ENCODE results near the gene OAS2.

Gene OAS2

GRCh38 chr12:112997506-112997905 is 19.2 kb downstream of the OAS2 start:
- no peak for TF ChIP-seq EP300 (IDR thresholded peaks at IDR 0.05; ENCODE audit: borderline replicate concordance)
- no peak for TF ChIP-seq NFIC (IDR thresholded peaks at IDR 0.05)
- TF ChIP-seq USF1 (IDR thresholded peaks at IDR 0.05), result no peak
- TF ChIP-seq ZBTB7A (IDR thresholded peaks at IDR 0.05; ENCODE audit: low read depth), result no peak
- TF ChIP-seq RAD21 (IDR thresholded peaks at IDR 0.05; ENCODE audit: low read depth), result no peak
- no peak for TF ChIP-seq CEBPB (IDR thresholded peaks at IDR 0.05)
- TF ChIP-seq YY1 (IDR thresholded peaks at IDR 0.05; ENCODE audit: low read depth), result no peak
- TF ChIP-seq FOXM1 (IDR thresholded peaks at IDR 0.05; ENCODE audit: borderline replicate concordance, low read depth), result no peak
- TF ChIP-seq CREB1 (IDR thresholded peaks at IDR 0.05; ENCODE audit: low read depth), result no peak
- TF ChIP-seq TAF1 (IDR thresholded peaks at IDR 0.05; ENCODE audit: low read depth), result no peak
- no peak for TF ChIP-seq EGR1 (IDR thresholded peaks at IDR 0.05)
- TF ChIP-seq TCF12 (IDR thresholded peaks at IDR 0.05; ENCODE audit: low read depth), result no peak
- TF ChIP-seq, protein P1, sequence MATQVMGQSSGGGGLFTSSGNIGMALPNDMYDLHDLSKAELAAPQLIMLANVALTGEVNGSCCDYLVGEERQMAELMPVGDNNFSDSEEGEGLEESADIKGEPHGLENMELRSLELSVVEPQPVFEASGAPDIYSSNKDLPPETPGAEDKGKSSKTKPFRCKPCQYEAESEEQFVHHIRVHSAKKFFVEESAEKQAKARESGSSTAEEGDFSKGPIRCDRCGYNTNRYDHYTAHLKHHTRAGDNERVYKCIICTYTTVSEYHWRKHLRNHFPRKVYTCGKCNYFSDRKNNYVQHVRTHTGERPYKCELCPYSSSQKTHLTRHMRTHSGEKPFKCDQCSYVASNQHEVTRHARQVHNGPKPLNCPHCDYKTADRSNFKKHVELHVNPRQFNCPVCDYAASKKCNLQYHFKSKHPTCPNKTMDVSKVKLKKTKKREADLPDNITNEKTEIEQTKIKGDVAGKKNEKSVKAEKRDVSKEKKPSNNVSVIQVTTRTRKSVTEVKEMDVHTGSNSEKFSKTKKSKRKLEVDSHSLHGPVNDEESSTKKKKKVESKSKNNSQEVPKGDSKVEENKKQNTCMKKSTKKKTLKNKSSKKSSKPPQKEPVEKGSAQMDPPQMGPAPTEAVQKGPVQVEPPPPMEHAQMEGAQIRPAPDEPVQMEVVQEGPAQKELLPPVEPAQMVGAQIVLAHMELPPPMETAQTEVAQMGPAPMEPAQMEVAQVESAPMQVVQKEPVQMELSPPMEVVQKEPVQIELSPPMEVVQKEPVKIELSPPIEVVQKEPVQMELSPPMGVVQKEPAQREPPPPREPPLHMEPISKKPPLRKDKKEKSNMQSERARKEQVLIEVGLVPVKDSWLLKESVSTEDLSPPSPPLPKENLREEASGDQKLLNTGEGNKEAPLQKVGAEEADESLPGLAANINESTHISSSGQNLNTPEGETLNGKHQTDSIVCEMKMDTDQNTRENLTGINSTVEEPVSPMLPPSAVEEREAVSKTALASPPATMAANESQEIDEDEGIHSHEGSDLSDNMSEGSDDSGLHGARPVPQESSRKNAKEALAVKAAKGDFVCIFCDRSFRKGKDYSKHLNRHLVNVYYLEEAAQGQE (IDR thresholded peaks at IDR 0.05; ENCODE audit: low read depth), result no peak
- TF ChIP-seq TEAD4 (IDR thresholded peaks at IDR 0.05), result no peak
- no peak for TF ChIP-seq MAX (IDR thresholded peaks at IDR 0.05)

DNA sequence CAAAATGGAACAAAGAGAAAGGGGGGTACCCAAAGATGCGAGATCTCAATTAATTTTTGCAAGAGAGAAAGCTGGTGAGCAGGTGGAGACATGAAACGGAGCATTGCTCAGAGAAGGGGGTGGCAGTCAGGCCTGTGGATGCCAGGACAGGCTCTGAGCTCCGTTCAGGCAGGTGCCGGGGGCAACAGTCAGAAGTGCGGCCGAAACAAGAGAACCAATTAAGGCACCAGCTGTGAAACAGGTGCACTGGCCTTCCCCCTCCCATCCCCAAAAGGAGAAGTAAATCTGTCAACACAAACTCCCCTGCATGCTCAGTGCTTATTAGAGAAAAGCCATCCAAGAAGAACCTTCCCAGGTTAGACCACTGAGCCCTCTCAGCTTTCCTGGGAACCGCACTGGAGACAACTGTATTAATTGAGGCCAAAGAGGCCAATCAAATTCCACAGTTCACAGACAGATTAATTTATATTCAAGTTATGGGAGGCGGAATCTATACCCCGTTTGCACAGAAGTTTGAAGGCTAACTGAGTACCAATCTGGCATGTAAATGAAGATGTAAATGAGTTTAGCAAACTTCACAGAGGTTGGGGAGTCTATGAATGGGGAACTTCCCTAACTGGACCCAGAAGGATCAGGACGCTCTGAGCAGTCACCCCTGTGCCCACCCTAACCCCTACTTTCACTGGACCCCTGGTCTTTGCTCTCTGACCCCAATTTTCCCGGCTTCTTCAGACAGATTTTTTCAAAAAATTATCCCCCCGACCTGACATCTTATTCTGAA is 20.9 kb downstream of the OAS2 start:
- TF ChIP-seq EGR1 (IDR thresholded peaks at IDR 0.05), result no peak
- no peak for TF ChIP-seq TAF1 (IDR thresholded peaks at IDR 0.05; ENCODE audit: low read depth)
- TF ChIP-seq ZBTB7A (IDR thresholded peaks at IDR 0.05; ENCODE audit: low read depth), result no peak
- TF ChIP-seq FOXM1 (IDR thresholded peaks at IDR 0.05; ENCODE audit: borderline replicate concordance, low read depth), result no peak
- TF ChIP-seq TEAD4 (IDR thresholded peaks at IDR 0.05), result no peak
- no peak for TF ChIP-seq NFIC (IDR thresholded peaks at IDR 0.05)
- no peak for TF ChIP-seq CREB1 (IDR thresholded peaks at IDR 0.05; ENCODE audit: low read depth)
- no peak for TF ChIP-seq CEBPB (IDR thresholded peaks at IDR 0.05)
- TF ChIP-seq, protein P1 (IDR thresholded peaks at IDR 0.05; ENCODE audit: low read depth), result no peak
- no peak for TF ChIP-seq TCF12 (IDR thresholded peaks at IDR 0.05; ENCODE audit: low read depth)
- TF ChIP-seq MAX (IDR thresholded peaks at IDR 0.05), result no peak
- TF ChIP-seq YY1 (IDR thresholded peaks at IDR 0.05; ENCODE audit: low read depth), result no peak
- no peak for TF ChIP-seq USF1 (IDR thresholded peaks at IDR 0.05)
- TF ChIP-seq EP300 (IDR thresholded peaks at IDR 0.05; ENCODE audit: borderline replicate concordance), result no peak
- no peak for TF ChIP-seq RAD21 (IDR thresholded peaks at IDR 0.05; ENCODE audit: low read depth)

DNA sequence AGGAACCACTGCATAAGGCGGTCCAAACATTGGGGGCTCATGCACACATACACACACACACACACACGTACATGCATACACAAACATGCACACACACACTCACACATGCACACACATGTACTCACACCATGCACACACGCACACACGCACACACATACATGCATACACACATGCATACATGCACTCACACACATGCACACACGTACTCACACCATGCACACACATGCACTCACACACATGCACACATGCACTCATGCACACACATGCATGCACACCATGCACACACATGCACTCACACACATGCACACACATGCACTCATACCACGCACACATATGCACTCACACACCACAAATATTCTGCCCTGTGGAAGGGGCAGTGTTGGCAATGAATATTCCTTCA is 22.1 kb downstream of the OAS2 start:
- TF ChIP-seq MAX (IDR thresholded peaks at IDR 0.05), result no peak
- no peak for TF ChIP-seq ZBTB7A (IDR thresholded peaks at IDR 0.05; ENCODE audit: low read depth)
- TF ChIP-seq TEAD4 (IDR thresholded peaks at IDR 0.05), result no peak
- no peak for TF ChIP-seq CEBPB (IDR thresholded peaks at IDR 0.05)
- TF ChIP-seq FOXM1 (IDR thresholded peaks at IDR 0.05; ENCODE audit: borderline replicate concordance, low read depth), result no peak
- no peak for TF ChIP-seq TAF1 (IDR thresholded peaks at IDR 0.05; ENCODE audit: low read depth)
- no peak for TF ChIP-seq EP300 (IDR thresholded peaks at IDR 0.05; ENCODE audit: borderline replicate concordance)
- TF ChIP-seq YY1 (IDR thresholded peaks at IDR 0.05; ENCODE audit: low read depth), result no peak
- no peak for TF ChIP-seq CREB1 (IDR thresholded peaks at IDR 0.05; ENCODE audit: low read depth)
- TF ChIP-seq, protein P1 (IDR thresholded peaks at IDR 0.05; ENCODE audit: low read depth), result no peak
- TF ChIP-seq RAD21 (IDR thresholded peaks at IDR 0.05; ENCODE audit: low read depth), result no peak
- no peak for TF ChIP-seq NFIC (IDR thresholded peaks at IDR 0.05)
- TF ChIP-seq EGR1 (IDR thresholded peaks at IDR 0.05), result no peak
- TF ChIP-seq USF1 (IDR thresholded peaks at IDR 0.05), result no peak
- no peak for TF ChIP-seq TCF12 (IDR thresholded peaks at IDR 0.05; ENCODE audit: low read depth)
